ENCODE data around the gene RPL18.
"Not testable (repeated sequence)": the region's sequence is repeated elsewhere in the genome, so short reads cannot be mapped to it uniquely, and the experiment has no call there.

Gene RPL18

GRCh38 chr19:48611872-48612271 lies 7.1 kb downstream of the RPL18 start:
- DNase-seq, result no peak

GRCh38 chr19:48609571-48610108 lies 9.3 kb downstream of the RPL18 start:
- DNase-seq, result no peak

- peak; percentile 9 for DNase-seq
Measured at GRCh38 chr19:48608798-48609263, 10.1 kb downstream of the RPL18 start.

GRCh38 chr19:48607359-48607755 lies 11.6 kb downstream of the RPL18 start:
- DNase-seq, result no peak

- no peak for DNase-seq
Measured at GRCh38 chr19:48606463-48607358, 12.3 kb downstream of the RPL18 start, which contains the start of gene SPACA4. Gene SPACA4, plus strand, starts transcription at chr19:48606742. Its CDS starts 237 bp downstream, at chr19:48606979.

- DNase-seq, result no peak
Measured at GRCh38 chr19:48603850-48604249, 15.1 kb downstream of the RPL18 start.

- no peak for DNase-seq
Measured at GRCh38 chr19:48603449-48603848, 15.5 kb downstream of the RPL18 start.

GRCh38 chr19:48603001-48603400 lies 16.0 kb downstream of the RPL18 start:
- DNase-seq, result no peak

GRCh38 chr19:48600679-48601417 lies 18.1 kb downstream of the RPL18 start:
- no peak for DNase-seq

- DNase-seq, result no peak
Measured at GRCh38 chr19:48598996-48599700, 19.8 kb downstream of the RPL18 start.

GRCh38 chr19:48596679-48597465 lies 22.1 kb downstream of the RPL18 start:
- DNase-seq, result no peak

- DNase-seq, result no peak
Measured at GRCh38 chr19:48596237-48596636, 22.7 kb downstream of the RPL18 start.

- DNase-seq, result no peak
Measured at GRCh38 chr19:48595833-48596232, 23.1 kb downstream of the RPL18 start.

GRCh38 chr19:48595171-48595570 lies 23.8 kb downstream of the RPL18 start:
- no peak for DNase-seq

GRCh38 chr19:48591021-48591420 lies 28.0 kb downstream of the RPL18 start:
- no peak for DNase-seq

GRCh38 chr19:48588670-48589401 lies 30.1 kb downstream of the RPL18 start:
- peak; percentile 56 for DNase-seq

GRCh38 chr19:48587387-48587786 lies 31.6 kb downstream of the RPL18 start:
- DNase-seq, result no peak

- DNase-seq, result no peak
Measured at GRCh38 chr19:48582168-48582567, 36.8 kb downstream of the RPL18 start.

GRCh38 chr19:48578891-48579290 lies 40.1 kb downstream of the RPL18 start:
- DNase-seq, result no peak

- DNase-seq, result not testable (repeated sequence)
Measured at GRCh38 chr19:48577908-48578307, 41.1 kb downstream of the RPL18 start.

GRCh38 chr19:48575931-48576622 lies 42.9 kb downstream of the RPL18 start:
- no peak for DNase-seq
